Activated CD4-positive, alpha-beta T cell treated with anti-CD3 and anti-CD28 coated beads, Interleukin-10, Interleukin-2, amounts not matched to agents 100 ng/mL and 50 ng/mL, durations not matched to agents 16 hours and 8 hours (primary cell): Measurements from ENCODE around the gene OR8B2.
"Not testable (repeated sequence)": the region's sequence is repeated elsewhere in the genome, so short reads cannot be mapped to it uniquely, and the experiment has no call there.

ENCODE experiments used
- DNase-seq: peaks from one replicate; pipeline ENCODE4 v3.0.0-alpha.2; 2020

OR8B2 gene, protein sequence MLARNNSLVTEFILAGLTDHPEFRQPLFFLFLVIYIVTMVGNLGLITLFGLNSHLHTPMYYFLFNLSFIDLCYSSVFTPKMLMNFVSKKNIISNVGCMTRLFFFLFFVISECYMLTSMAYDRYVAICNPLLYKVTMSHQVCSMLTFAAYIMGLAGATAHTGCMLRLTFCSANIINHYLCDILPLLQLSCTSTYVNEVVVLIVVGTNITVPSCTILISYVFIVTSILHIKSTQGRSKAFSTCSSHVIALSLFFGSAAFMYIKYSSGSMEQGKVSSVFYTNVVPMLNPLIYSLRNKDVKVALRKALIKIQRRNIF

DNA sequence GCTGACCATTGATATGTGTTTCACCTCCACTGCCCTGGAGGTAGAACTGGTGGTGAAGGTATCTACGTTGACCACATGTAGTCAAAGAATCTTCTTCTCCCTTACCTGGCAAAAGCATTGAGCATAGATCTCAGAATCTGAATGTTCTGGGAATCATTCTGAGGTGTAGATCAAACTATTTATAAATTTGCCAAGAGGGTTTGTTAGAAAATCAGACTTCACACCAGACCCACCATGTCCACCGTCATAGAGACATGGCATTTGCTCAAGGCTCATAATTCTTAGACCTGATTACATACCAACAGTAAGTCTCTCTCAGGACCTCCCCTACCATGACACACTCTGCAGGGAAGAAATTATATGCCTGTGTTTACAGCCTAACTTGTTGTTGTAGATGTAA is at the start of gene OR8B2:
OR8B2 (minus strand) TSS at position 101 of the 400 bp plus-strand sequence. CDS start 1,156 bp downstream, outside the sequence.
- DNase-seq = no peak

DNA sequence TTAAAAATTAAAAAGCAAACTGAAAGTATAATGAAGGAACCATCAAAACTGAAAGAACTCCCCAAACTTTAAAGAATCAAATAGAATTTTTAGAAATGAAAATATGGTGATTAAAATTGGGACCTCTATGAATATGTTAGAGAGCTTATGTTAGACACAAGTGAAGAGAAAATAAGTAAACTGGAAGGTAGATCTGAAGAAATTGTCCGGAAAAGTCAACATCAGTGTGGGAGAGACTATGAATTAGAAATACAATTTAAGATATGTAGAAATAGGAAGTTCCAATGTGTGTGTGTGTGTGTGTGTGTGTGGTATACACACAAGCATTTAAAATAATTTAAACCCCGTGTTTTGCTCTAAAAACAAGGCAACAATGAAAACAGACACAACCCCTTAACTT is 45.3 kb upstream of the OR8B2 start:
- no peak for DNase-seq

DNA sequence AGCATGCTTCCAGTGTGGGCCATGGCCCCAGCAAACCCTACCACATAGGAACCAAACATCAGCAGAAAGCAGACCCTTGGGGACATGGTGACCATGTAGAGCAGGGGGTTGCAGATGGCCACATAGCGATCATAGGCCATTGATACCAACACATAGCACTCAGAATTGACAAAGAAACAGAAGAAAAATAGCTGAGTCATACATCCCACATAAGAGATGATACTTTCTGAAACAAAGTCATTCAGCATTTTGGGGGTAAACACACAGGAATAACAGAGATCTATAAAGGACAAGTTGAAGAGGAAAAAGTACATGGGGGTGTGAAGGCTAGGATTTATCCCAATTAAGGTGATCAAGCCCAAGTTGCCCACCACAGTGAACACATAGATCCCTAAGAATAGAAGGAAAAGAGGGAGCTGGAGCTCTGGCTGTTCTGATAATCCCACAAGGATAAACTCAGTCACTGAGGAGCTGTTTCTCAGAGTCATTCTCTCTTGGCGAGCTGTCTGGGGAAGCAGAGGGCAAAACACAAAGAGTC is 40.2 kb upstream of the OR8B2 start, which contains the start of gene OR8B4:
OR8B4 (minus strand) TSS at position 488 of the 538 bp plus-strand sequence; CDS start at position 488, 0 bp downstream.
- no peak for DNase-seq

DNA sequence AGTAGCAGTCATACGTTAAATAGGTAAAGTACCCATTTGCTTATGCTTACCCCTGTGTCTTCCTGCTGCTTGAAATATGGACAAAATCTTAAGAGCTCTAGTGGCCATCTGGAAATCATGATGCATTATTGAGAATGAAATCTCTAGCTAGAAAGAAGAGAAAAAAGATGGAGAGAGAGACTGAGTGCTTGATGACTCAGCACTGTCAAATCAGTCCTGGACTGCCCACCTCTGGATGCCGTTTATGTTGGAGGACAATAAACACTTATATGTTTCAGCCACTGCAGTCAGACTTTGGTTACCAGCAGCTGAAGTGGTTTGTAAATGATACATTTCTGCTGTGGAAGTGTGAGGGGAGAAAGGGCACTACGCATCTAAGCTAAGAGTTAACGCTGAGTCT is 36.7 kb upstream of the OR8B2 start:
- DNase-seq = no peak

DNA sequence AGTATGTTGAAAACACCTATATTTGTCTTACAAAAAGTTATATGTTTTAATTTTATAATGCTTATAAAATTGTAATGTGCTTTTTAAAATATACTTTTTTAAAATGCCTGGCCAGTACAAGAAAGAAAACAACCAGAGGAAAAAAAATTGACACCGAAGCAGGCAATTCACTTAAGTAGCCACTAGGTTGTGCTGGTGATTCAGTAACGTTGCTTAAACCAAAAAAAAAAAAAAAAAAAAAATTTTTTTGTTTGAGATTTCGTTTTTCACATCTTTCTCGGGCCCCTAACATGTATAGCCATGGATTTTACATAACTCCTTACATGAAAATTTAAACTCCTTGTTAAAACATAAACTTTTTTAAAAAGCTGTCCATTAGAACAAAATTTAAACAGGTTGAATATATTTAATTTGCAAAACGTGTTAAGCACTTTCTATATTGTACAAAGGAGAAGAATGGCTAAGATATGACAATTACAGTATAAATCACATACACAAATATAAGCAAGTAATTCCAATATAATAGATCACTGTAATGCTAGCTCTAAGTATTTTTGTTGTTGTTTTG is 31.1 kb upstream of the OR8B2 start:
- peak; percentile 42 for DNase-seq

DNA sequence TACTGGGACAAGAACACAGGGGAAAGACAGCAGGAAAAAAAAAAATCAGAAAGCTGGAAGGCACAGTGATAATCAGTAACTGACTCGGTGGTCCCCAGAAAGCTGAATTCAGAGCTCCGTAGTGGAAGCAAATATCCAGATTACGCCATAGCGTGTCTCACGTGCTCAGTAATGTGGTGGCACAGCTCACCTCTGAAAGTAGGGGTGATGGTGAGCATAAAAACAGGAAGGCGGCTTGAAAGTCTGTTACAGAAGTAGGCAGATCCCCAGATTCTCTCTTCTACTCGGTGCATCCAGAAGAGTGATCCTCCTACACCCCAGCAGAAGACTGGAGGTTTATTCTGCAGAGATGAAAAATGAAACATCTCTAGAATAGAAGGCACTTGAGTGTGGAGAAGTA is 25.6 kb upstream of the OR8B2 start:
- DNase-seq = no peak

DNA sequence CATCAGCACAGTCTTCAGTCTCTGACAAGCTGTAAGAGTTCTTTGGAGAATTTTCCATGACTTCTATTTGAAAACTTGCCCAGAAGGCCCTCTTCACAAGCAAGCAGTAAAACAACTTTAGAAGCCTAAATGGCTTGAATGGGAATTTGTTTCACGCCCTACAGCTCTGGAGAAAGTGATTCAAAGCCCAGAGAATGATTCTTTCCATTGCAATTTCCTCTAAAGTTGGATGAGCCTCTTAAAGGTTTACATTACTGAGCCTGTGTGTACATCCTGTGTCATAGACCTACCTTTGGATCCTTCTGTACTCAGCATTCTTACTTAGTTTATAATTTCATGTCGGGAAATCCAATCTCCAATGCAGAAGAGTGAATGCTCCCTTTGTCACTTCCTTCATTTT is 21.3 kb upstream of the OR8B2 start:
- DNase-seq = no peak

DNA sequence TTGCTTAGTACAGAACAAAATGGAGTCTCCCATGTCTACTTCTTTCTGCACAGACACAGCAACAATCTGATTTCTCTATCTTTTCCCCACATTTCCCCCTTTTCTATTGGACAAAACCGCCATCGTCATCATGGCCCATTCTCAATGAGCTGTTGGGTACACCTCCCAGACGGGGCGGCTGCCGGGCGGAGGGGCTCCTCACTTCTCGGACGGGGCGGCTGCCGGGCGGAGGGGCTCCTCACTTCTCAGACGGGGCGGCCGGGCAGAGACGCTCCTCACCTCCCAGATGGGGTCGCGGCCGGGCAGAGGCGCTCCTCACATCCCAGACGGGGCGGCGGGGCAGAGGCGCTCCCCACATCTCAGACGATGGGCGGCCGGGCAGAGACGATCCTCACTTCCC is 18.9 kb upstream of the OR8B2 start:
- DNase-seq = not testable (repeated sequence)

DNA sequence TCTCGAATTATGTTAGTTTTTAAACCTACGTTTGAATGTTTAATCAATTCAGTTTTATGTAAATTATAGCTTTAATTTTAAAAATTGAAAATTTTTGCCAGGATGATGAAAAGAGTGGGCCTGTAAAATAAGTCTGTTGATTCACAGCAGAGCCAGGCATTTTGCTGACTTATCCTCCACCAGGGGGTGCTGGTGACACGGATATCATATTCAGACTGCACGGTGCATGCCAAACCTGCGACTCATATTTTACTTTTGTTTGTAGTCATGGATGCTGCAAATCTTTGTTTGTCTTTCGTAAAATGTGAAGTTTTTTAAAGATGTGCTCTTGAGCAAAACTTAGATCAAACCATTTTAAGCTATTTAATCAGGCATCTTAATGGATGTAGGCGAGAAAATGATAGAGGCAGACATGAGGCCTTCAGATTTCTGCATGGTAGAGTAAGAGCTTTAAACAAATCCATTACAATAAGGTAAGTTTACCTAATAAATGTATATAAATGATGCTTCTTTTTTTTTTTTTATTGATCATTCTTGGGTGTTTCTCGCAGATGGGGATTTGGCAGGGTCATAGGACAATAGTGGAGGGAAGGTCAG is 18.1 kb upstream of the OR8B2 start:
- DNase-seq = peak; percentile 83

DNA sequence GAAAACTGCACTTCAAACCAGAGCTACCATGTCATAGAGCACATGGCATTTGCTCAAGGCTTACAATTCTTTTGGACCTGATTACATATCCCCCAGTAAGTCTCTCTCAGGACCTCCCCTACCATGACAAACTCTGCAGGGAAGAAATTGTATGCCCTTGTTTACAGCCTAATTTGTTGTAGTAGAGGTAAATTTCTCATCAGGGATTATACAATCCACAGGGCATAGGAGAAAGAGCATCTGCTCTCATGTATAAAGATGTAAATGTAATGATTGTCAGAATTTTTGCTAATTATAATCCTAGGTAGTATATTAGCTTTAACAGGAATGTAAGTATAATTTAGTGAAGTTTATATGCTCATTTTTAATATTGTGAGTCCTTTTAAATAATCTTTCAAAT is 14.6 kb upstream of the OR8B2 start, which contains the start of gene OR8B3:
OR8B3 (minus strand) TSS at position 101 of the 400 bp plus-strand sequence. CDS start 1,673 bp downstream, outside the sequence.
- DNase-seq = no peak

DNA sequence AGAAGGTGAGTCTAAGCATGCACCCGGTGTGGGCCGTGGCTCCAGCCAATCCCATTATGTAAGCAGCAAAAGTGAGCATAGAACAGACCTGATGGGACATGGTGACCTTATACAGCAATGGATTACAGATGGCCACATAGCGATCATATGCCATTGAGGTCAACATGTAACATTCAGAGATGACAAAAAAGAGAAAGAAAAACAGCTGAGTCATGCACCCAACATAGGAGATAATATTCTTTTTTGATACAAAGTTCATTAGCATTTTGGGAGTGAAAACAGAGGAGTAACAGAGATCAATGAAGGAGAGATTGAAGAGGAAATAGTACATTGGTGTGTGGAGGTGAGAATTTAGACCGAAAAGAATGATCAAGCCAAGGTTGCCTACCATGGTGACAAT is 12.5 kb upstream of the OR8B2 start:
- not testable (repeated sequence) for DNase-seq

DNA sequence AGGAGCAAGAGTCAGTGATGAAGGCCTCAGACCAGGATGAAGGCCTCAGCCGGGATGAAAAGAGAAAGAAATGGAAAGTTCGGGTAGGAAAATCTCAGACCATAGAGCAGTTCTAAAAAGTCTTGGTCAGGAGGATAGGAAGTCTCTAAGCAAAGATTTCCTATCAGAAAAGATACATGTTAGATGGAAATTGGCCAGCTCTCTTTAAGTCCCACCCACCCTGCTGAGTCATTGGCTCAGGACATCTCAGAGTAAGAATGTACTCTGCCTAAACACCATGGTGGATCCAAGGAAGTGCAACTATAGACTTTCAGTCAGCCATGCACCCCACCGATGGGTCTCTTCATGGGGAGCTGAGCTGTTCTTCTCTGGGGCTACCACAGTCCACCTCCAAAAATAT is 10.1 kb upstream of the OR8B2 start:
- DNase-seq = no peak

DNA sequence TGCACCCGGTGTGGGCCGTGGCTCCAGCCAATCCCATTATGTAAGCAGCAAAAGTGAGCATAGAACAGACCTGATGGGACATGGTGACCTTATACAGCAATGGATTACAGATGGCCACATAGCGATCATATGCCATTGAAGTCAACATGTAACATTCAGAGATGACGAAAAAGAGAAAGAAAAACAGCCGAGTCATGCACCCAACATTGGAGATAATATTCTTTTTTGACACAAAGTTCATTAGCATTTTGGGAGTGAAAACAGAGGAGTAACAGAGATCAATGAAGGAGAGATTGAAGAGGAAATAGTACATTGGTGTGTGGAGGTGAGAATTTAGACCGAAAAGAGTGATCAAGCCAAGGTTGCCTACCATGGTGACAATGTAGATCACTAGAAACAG is 1.4 kb downstream of the OR8B2 start:
- DNase-seq = not testable (repeated sequence)

DNA sequence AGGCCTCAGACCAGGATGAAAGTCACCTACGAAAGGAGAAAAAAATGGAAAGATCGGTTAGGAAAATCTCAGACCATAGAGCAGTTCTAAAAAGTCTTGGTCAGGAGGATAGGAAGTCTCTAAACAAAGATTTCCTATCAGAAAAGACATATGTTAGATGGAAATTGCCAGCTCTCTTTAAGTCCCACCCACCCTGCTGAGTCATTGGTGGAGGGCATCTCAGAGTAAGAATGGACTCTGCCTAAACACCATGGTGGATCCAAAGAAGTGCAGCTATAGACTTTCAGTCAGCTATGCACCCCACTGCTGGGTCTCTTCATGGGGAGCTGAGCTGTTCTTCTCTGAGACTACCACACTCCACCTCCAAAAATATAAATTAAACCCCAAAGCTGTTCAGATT is 3.7 kb downstream of the OR8B2 start:
- no peak for DNase-seq

DNA sequence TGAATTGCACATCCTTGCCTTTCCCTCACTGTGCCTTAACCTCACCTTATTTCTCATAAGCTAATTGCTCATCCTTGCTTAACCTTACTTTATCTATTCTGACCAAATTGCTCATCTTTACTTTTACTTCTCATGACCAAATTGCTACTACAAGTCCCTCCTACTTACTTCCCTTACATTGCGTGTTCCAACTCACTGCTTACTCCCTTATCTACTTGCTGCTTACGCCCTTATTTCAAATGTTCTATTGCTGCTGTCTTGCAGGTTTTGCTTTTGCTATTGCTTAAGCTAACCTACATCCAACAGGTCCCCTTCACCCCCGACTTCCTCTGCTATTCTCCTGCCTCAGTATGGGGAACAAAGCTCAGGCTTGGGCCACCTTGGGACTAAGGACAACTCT is 8.0 kb downstream of the OR8B2 start:
- DNase-seq = no peak

DNA sequence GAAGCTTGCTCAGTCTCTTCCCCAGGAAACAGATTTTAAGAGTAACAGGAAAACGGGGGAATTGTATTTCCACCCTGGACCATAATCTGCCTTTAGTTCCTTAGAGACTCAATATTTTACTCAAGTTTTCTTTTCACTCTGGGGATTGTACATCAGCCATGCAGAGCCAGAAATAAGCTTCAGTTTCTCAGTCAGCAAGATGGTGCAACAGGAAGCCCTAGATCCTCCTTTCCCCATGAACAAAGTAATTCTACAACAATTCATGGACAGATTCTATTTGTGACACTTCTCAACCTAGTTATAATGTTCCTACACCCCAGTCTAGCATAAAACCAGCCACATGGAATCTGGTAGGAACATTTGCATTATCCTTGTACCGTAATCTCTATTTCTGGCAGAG is 24.7 kb downstream of the OR8B2 start:
- no peak for DNase-seq

DNA sequence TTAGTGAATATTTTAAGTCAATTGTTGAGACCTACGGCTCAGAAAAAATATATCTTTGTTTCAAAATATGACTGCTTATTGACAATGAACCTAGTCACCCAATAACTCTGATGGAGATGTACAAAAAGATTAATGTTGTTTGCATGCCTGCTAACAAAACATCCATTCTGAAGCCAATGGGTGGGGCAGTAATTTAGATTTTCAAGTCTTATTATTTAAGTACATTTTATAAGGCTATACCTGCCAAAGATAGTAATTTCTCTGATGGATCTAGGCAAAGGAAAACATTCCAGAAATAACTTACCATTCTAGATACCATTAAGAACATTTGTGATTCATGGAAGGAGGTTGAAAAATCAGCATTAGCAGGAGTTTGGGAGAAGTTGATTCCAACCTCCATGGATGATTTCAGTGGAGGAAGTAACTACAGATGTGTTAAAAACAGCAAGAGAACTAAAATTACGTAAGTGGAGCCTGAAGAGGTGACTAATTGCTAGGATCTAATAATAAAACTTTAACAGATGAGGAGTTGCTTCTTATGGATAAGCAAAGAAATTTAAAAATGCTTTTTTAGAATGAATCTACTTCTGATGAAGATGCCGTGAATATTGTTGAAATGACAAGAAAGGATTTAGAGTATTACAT is 37.9 kb downstream of the OR8B2 start:
- no peak for DNase-seq

DNA sequence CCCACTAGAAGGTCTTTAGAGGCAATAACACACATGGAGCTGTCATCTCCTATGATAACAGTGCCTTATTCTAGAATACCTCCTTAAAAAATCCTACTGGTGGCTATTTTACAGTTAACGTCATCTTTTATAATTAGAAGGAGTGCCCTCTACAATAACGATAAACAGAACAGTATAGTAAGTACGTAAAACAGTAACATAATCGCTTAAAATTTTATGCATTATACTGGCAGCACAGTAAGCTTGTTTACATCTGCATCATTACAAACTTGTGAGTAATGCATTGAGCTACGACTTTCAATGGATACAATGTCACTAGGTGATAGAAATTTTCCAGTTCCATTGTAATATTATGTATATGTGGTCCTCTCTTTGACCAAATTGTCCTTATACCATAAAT is 40.0 kb downstream of the OR8B2 start:
- DNase-seq = no peak

DNA sequence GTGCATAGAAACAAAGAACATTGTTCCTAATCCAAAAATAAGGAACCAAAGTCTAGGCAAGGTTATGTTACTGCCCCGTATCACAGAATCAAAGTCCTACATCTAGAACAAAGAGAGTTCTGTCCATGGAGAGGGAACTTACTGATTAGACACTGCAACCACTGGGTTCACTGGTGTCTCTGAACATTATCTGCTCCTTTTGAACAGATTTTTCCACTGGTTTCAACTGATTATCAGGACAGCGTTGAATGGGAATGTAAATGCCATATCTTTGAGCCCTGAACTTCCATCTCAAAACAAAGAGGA is 44.2 kb downstream of the OR8B2 start:
- no peak for DNase-seq

DNA sequence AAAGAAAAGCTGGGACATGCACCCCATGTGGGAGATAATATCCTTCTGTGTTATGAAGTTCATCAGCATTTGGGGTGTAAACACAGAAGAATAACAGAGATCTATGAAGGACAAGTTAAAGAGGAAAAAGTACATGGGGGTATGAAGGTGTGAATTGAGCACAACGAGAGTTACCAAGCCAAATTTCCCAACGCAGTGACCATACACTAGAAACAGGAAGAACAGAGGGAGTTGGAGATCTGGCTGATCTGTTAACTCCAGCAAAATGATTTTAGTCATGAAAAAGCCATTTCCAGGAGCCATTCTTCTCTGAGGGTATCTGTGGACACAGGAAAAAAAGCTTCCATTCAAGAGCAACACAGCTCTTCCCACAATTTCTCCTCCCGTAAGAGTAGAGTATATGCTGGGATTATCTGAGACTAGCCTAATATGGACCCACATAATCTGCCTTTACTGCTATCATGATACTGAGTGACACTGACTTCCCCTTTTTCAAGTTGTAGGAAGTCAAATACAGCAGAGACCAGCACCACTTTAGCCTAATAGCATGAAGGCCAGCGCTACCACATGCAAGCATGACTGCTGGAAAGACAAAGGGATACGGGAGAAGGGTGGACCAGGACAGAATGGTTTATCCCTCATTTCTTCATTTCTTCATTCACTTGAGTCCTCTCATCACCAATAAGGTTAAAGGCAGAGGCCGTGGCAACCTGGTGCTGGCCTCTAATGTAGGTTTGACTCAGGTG is 44.7 kb downstream of the OR8B2 start:
- DNase-seq = no peak
